Measurements from ENCODE around the gene RAC2.

DNA sequence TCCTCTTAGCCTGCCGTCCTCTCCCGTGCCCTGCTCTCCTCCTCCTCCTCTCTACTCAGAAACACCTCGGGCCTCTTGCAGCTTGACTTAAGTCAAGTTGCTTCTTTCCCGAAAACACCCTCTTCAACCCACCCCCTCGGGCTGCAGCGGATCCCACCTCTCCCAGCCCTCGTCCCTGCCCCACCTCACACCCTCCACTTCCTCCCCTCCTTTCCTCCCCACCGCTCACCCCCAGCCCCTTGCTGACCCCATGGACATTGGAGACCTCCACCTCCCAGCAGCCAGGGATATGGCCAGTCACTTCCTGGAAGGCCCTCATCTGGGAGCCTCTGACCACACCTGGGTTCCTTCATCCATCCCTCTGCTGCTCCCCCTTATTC, 29.8 kb upstream of the RAC2 start:
- TF ChIP-seq, protein P1, sequence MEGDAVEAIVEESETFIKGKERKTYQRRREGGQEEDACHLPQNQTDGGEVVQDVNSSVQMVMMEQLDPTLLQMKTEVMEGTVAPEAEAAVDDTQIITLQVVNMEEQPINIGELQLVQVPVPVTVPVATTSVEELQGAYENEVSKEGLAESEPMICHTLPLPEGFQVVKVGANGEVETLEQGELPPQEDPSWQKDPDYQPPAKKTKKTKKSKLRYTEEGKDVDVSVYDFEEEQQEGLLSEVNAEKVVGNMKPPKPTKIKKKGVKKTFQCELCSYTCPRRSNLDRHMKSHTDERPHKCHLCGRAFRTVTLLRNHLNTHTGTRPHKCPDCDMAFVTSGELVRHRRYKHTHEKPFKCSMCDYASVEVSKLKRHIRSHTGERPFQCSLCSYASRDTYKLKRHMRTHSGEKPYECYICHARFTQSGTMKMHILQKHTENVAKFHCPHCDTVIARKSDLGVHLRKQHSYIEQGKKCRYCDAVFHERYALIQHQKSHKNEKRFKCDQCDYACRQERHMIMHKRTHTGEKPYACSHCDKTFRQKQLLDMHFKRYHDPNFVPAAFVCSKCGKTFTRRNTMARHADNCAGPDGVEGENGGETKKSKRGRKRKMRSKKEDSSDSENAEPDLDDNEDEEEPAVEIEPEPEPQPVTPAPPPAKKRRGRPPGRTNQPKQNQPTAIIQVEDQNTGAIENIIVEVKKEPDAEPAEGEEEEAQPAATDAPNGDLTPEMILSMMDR (IDR thresholded peaks at IDR 0.05; ENCODE audit: low read length): no peak
- TF ChIP-seq EZH2phosphoT487 (IDR thresholded peaks at IDR 0.05; ENCODE audit: low read length) (no peak), EZH2 (optimal IDR thresholded peaks at IDR 0.05; ENCODE audit: low read depth, low read length) (no peak)

Measured in MM.1S (cell line).